Measurements from ENCODE around the gene OR5P2. TPM values are rescaled to one million over a fixed set of nuclear protein-coding genes. Genes with fewer than 3 reads are reported as not detected.
"Not testable (repeated sequence)": the region's sequence is repeated elsewhere in the genome, so short reads cannot be mapped to it uniquely, and the experiment has no call there.

The OR5P2 gene
- total RNA-seq, 1 donor from 2014 or later = 0.29 TPM

DNA sequence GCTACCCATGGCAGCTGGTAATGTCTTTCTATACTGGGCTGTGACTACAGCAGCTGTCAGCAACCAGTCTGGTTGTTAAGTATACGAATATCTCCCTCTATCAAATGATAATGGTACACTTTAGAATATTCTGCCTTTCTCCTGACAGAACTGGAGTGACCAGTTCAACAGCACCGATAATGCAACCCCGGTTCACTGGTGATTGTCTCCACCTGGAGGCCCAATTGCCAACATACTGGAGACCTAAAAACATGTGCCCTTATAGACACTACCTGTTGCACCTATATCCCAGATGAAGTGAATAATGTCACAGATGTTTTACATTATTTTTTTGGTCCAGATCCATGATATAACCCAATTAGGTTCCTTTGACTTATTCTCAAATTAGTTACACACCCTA lies 21.1 kb downstream of the OR5P2 start:
- H3K36me3 Mint-ChIP-seq = no peaks in the 10 kb centered on the region
- no peak overlapping the region for H3K27ac Mint-ChIP-seq
- H3K4me1 Mint-ChIP-seq (ENCODE audit: unreplicated experiment) = no peaks in the 10 kb centered on the region
- no peaks in the 10 kb centered on the region for H3K27me3 Mint-ChIP-seq
- H3K4me3 Mint-ChIP-seq = no peak overlapping the region
- DNase-seq (ENCODE audit: extremely low spot score, unreplicated experiment) = no peak
- TF ChIP-seq CTCF (conservative IDR thresholded peaks at IDR 0.05) = no peak
- no peaks in the 10 kb centered on the region for H3K9me3 Mint-ChIP-seq

GRCh38 chr11:7764301-7764700 lies 32.4 kb downstream of the OR5P2 start:
- not testable (repeated sequence) for H3K27ac Mint-ChIP-seq; DNase-seq (ENCODE audit: extremely low spot score, unreplicated experiment); H3K27me3 Mint-ChIP-seq; H3K4me1 Mint-ChIP-seq (ENCODE audit: unreplicated experiment); H3K9me3 Mint-ChIP-seq; H3K4me3 Mint-ChIP-seq; H3K36me3 Mint-ChIP-seq

- no peaks in the 10 kb centered on the region for H3K36me3 Mint-ChIP-seq
- TF ChIP-seq CTCF (conservative IDR thresholded peaks at IDR 0.05) = no peak
- no peak overlapping the region for H3K4me3 Mint-ChIP-seq
- H3K27me3 Mint-ChIP-seq = no peaks in the 10 kb centered on the region
- no peaks in the 10 kb centered on the region for H3K4me1 Mint-ChIP-seq (ENCODE audit: unreplicated experiment)
- H3K27ac Mint-ChIP-seq = no peak overlapping the region
- DNase-seq (ENCODE audit: extremely low spot score, unreplicated experiment) = no peak
- H3K9me3 Mint-ChIP-seq = no peaks in the 10 kb centered on the region
Measured at GRCh38 chr11:7759010-7759409, 37.7 kb downstream of the OR5P2 start.

GRCh38 chr11:7749456-7749855 lies 47.3 kb downstream of the OR5P2 start:
- Mint-ChIP-seq H3K9me3 (no peaks in the 10 kb centered on the region), H3K27ac (no peak overlapping the region), H3K4me1 (ENCODE audit: unreplicated experiment) (no peaks in the 10 kb centered on the region), H3K36me3 (no peaks in the 10 kb centered on the region), H3K27me3 (no peaks in the 10 kb centered on the region), H3K4me3 (no peak overlapping the region)
- TF ChIP-seq CTCF (conservative IDR thresholded peaks at IDR 0.05) = no peak
- DNase-seq (ENCODE audit: extremely low spot score, unreplicated experiment) = no peak

Other genes starting within 250 kb of the OR5P2 start
- 23.2 and 28.2 TPM in 2 replicates for gene CYB5R2, start 123.4 kb downstream of the OR5P2 start, total RNA-seq (ENCODE audit: low replicate concordance)
- 0.89 and 2.0 TPM in 2 replicates for gene OVCH2, start 90.5 kb downstream of the OR5P2 start, total RNA-seq (ENCODE audit: low replicate concordance)
- 0.48 TPM in 1 of 2 replicates, not detected in the other for gene OR5P3, start 33.9 kb upstream of the OR5P2 start, total RNA-seq (ENCODE audit: low replicate concordance)
- gene OR10A6, start 134.3 kb upstream of the OR5P2 start, total RNA-seq (ENCODE audit: low replicate concordance) = not detected in 2 replicates
- gene OR10A3, start 144.8 kb upstream of the OR5P2 start, total RNA-seq (ENCODE audit: low replicate concordance) = not detected in 2 replicates
- gene NLRP10, start 168.5 kb upstream of the OR5P2 start, total RNA-seq (ENCODE audit: low replicate concordance) = 0.24 TPM in 1 of 2 replicates, not detected in the other
- gene EIF3F, start 190.4 kb upstream of the OR5P2 start, total RNA-seq (ENCODE audit: low replicate concordance) = 256 and 324 TPM in 2 replicates